ENCODE results near the gene PLEKHJ1. TPM values are rescaled to one million over a fixed set of nuclear protein-coding genes. Genes with fewer than 3 reads are reported as not detected.

PLEKHJ1 gene
- total and polyA plus RNA-seq, 5 donors from 2014 or later: 50.3 to 121 (median 100) TPM

DNA sequence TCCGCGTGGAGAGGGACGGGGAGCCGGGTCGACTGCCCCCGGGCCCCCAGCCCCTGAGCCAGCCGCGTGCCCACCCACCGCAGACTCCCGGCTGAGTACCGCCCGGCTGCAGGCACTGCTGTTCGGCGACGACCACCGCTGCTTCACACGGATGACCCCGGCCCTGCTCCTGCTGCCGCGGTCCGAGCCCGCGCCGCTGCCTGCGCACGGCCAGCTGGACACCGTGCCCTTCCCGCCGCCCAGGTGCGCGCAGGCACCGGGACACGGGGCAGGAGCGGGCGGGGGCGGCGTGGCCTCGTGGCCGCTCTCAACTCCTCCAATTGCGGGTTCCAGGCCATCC, 14.6 kb upstream of the PLEKHJ1 start:
- H3K4me3 Mint-ChIP-seq: no peak overlapping the region
- ATAC-seq (ENCODE audit: low read depth in 2 of 2) (no peak), DNase-seq (no peak)
- no peak overlapping the region for H3K4me3 ChIP-seq (ENCODE audit: low read depth, low read length)
- peaks cover 19% of the 10 kb centered on the region for H3K36me3 ChIP-seq (ENCODE audit: control insufficient read depth, insufficient read depth, low read length)
- H3K4me1 Mint-ChIP-seq: peaks cover 0 to 19% (median 0%) of the 10 kb centered on the region in 4 donors
- H3K27ac ChIP-seq (ENCODE audit: insufficient read depth, low read length, poor library complexity, severe bottlenecking): no peak overlapping the region
- no peak overlapping the region for H3K27ac Mint-ChIP-seq
- no peaks in the 10 kb centered on the region for H3K9me3 ChIP-seq (ENCODE audit: control insufficient read depth in 2 of 2, low read length in 2 of 2)
- H3K4me1 ChIP-seq (ENCODE audit: control insufficient read depth, insufficient read depth, low read length, poor library complexity, severe bottlenecking): peaks cover 41% of the 10 kb centered on the region
- H3K27me3 ChIP-seq (ENCODE audit: control insufficient read depth, insufficient read depth, low read length): no peaks in the 10 kb centered on the region
- H3K9me3 Mint-ChIP-seq: no peaks in the 10 kb centered on the region
- H3K27me3 Mint-ChIP-seq: peaks cover 12% of the 10 kb centered on the region
- no peaks in the 10 kb centered on the region for H3K36me3 Mint-ChIP-seq

DNA sequence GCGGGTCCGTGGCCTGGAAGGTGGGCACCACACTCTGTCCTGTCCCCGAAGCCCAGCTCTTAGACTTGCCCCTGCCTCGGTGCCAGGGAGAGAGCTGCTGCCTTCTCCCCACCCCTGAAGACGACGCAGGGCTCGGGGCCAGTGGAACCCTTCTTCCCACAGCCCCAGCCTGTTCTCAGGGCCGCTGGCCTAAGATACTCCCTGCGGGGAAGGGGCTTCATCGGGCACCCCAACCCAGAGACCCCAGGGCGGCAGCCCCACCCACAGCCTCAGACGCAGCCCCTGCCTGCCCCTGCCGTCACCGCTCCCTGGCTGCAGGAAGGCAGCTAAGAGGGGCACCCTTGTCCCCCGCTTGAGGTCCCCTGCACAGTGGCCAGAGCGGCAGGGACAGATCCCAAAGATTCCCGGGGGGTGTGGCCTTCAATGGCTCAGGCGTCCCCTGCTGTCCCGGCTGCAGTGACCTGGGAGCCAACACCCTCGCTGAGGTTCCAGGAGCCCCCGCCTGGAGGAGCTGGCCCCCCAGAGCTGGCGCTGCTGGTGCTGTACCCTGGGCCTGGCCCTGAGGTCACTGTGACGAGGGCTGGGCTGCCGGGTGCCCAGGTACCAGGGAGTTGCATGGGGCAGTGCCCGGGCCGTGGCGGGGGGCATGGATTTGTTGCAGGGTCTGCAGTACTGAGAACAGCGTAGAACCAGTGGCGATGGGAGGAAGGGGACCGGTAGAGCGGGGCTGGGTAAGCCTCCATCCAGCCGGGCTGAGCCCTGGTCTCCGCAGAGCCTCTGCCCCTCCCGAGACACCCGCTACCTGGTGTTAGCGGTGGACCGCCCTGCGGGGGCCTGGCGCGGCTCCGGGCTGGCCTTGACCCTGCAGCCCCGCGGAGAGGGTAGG, 14.0 kb upstream of the PLEKHJ1 start:
- Mint-ChIP-seq H3K27ac (no peak overlapping the region), H3K4me1 (peaks cover 0 to 19% (median 0%) of the 10 kb centered on the region in 4 donors), H3K36me3 (no peaks in the 10 kb centered on the region), H3K4me3 (peak overlapping the region in 3 of 4 donors; percentile 32 to 54 (median 33)), H3K27me3 (peaks cover 12% of the 10 kb centered on the region), H3K9me3 (no peaks in the 10 kb centered on the region)
- Histone ChIP-seq H3K27me3 (ENCODE audit: control insufficient read depth, insufficient read depth, low read length) (no peaks in the 10 kb centered on the region), H3K4me1 (ENCODE audit: control insufficient read depth, insufficient read depth, low read length, poor library complexity, severe bottlenecking) (peaks cover 41% of the 10 kb centered on the region), H3K4me3 (ENCODE audit: low read depth, low read length) (no peak overlapping the region), H3K36me3 (ENCODE audit: control insufficient read depth, insufficient read depth, low read length) (peaks cover 25% of the 10 kb centered on the region), H3K9me3 (ENCODE audit: control insufficient read depth in 2 of 2, low read length in 2 of 2) (no peaks in the 10 kb centered on the region), H3K27ac (ENCODE audit: insufficient read depth, low read length, poor library complexity, severe bottlenecking) (no peak overlapping the region)
- ATAC-seq (ENCODE audit: low read depth in 2 of 2) (peak in 1 of 2 donors; percentile 5), DNase-seq (no peak)

GRCh38 chr19:2249010-2249866, 13.1 kb upstream of the PLEKHJ1 start, which contains the start of gene AMH:
Gene AMH, plus strand, starts transcription at chr19:2249323. Its CDS starts 10 bp downstream, at chr19:2249333.
- ATAC-seq (ENCODE audit: low read depth in 2 of 2) (no peak), DNase-seq (no peak)
- Histone ChIP-seq H3K9me3 (ENCODE audit: control insufficient read depth in 2 of 2, low read length in 2 of 2) (no peaks in the 10 kb centered on the region), H3K27me3 (ENCODE audit: control insufficient read depth, insufficient read depth, low read length) (no peaks in the 10 kb centered on the region), H3K27ac (ENCODE audit: insufficient read depth, low read length, poor library complexity, severe bottlenecking) (no peak within 1 kb of the TSS), H3K4me3 (ENCODE audit: low read depth, low read length) (no peak within 1 kb of the TSS), H3K36me3 (ENCODE audit: control insufficient read depth, insufficient read depth, low read length) (peaks cover 34% of the 10 kb centered on the region), H3K4me1 (ENCODE audit: control insufficient read depth, insufficient read depth, low read length, poor library complexity, severe bottlenecking) (peaks cover 41% of the 10 kb centered on the region)
- Mint-ChIP-seq H3K27me3 (peaks cover 12% of the 10 kb centered on the region), H3K27ac (no peak within 1 kb of the TSS), H3K36me3 (no peaks in the 10 kb centered on the region), H3K4me1 (peaks cover 0 to 15% (median 0%) of the 10 kb centered on the region in 4 donors), H3K4me3 (peak within 1 kb of the TSS in 3 of 4 donors; percentile 27 to 54 (median 33)), H3K9me3 (no peaks in the 10 kb centered on the region)

- H3K4me3 Mint-ChIP-seq: no peak overlapping the region
- Histone ChIP-seq H3K27me3 (ENCODE audit: control insufficient read depth, insufficient read depth, low read length) (no peaks in the 10 kb centered on the region), H3K36me3 (ENCODE audit: control insufficient read depth, insufficient read depth, low read length) (peaks cover 42% of the 10 kb centered on the region), H3K9me3 (ENCODE audit: control insufficient read depth in 2 of 2, low read length in 2 of 2) (no peaks in the 10 kb centered on the region), H3K27ac (ENCODE audit: insufficient read depth, low read length, poor library complexity, severe bottlenecking) (no peak overlapping the region), H3K4me3 (ENCODE audit: low read depth, low read length) (no peak overlapping the region), H3K4me1 (ENCODE audit: control insufficient read depth, insufficient read depth, low read length, poor library complexity, severe bottlenecking) (peaks cover 38% of the 10 kb centered on the region)
- peaks cover 0 to 10% (median 0%) of the 10 kb centered on the region in 4 donors for H3K4me1 Mint-ChIP-seq
- ATAC-seq (ENCODE audit: low read depth in 2 of 2) (no peak), DNase-seq (no peak)
- peaks cover 11% of the 10 kb centered on the region for H3K27me3 Mint-ChIP-seq
- H3K9me3 Mint-ChIP-seq: no peaks in the 10 kb centered on the region
- H3K36me3 Mint-ChIP-seq: no peaks in the 10 kb centered on the region
- no peak overlapping the region for H3K27ac Mint-ChIP-seq
Observed at GRCh38 chr19:2248136-2249009, 12.2 kb upstream of the PLEKHJ1 start.

DNA sequence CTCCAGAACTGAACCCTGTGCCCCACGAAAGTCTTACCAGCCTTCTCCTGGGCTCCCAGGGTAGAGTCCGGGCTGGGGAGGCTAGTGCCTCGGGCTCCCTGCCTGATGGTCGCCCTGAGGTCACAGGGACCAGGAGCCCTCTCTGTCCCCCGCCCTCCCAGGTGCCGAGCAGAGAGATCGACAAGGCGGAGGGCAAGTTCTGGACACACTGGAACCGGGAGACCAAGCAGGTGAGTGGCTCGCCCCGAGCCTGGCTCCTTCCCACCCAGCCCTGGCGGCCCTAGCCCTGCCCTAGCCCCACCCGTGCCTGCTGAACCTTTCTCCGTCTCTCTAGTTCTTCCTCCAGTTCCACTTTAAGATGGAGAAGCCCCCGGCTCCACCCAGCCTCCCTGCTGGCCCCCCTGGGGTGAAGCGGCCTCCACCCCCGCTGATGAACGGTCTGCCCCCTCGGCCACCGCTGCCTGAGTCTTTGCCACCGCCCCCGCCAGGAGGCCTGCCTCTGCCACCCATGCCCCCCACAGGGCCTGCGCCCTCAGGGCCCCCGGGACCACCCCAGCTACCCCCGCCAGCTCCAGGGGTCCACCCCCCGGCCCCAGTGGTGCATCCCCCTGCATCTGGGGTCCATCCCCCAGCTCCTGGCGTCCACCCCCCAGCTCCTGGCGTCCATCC, 11.4 kb upstream of the PLEKHJ1 start:
- Mint-ChIP-seq H3K36me3 (no peaks in the 10 kb centered on the region), H3K27me3 (peaks cover 3% of the 10 kb centered on the region), H3K9me3 (no peaks in the 10 kb centered on the region), H3K4me1 (peaks cover 0 to 13% (median 1%) of the 10 kb centered on the region in 4 donors), H3K27ac (no peak overlapping the region), H3K4me3 (no peak overlapping the region)
- Histone ChIP-seq H3K9me3 (ENCODE audit: control insufficient read depth in 2 of 2, low read length in 2 of 2) (no peaks in the 10 kb centered on the region), H3K36me3 (ENCODE audit: control insufficient read depth, insufficient read depth, low read length) (peaks cover 45% of the 10 kb centered on the region), H3K27me3 (ENCODE audit: control insufficient read depth, insufficient read depth, low read length) (no peaks in the 10 kb centered on the region), H3K27ac (ENCODE audit: insufficient read depth, low read length, poor library complexity, severe bottlenecking) (no peak overlapping the region), H3K4me3 (ENCODE audit: low read depth, low read length) (no peak overlapping the region), H3K4me1 (ENCODE audit: control insufficient read depth, insufficient read depth, low read length, poor library complexity, severe bottlenecking) (peaks cover 36% of the 10 kb centered on the region)
- ATAC-seq (ENCODE audit: low read depth in 2 of 2): no peak
- no peak for DNase-seq

- H3K4me1 ChIP-seq (ENCODE audit: control insufficient read depth, insufficient read depth, low read length, poor library complexity, severe bottlenecking): peaks cover 36% of the 10 kb centered on the region
- Mint-ChIP-seq H3K27ac (no peak overlapping the region), H3K4me3 (no peak overlapping the region), H3K27me3 (no peaks in the 10 kb centered on the region), H3K36me3 (no peaks in the 10 kb centered on the region), H3K4me1 (peaks cover 0 to 15% (median 6%) of the 10 kb centered on the region in 4 donors), H3K9me3 (no peaks in the 10 kb centered on the region)
- H3K9me3 ChIP-seq (ENCODE audit: control insufficient read depth in 2 of 2, low read length in 2 of 2): no peaks in the 10 kb centered on the region
- ATAC-seq (ENCODE audit: low read depth in 2 of 2) (no peak), DNase-seq (no peak)
- no peak overlapping the region for H3K27ac ChIP-seq (ENCODE audit: insufficient read depth, low read length, poor library complexity, severe bottlenecking)
- H3K27me3 ChIP-seq (ENCODE audit: control insufficient read depth, insufficient read depth, low read length): no peaks in the 10 kb centered on the region
- H3K4me3 ChIP-seq (ENCODE audit: low read depth, low read length): no peak overlapping the region
- H3K36me3 ChIP-seq (ENCODE audit: control insufficient read depth, insufficient read depth, low read length): peaks cover 51% of the 10 kb centered on the region
Observed at GRCh38 chr19:2246801-2247361, 10.8 kb upstream of the PLEKHJ1 start.

All from CD4-positive, CD25-positive, alpha-beta regulatory T cell (primary cell).